Cardiac septum (tissue), 1 donor: ENCODE measurements around the gene MAGEB4. TPM values are rescaled to one million over a fixed set of nuclear protein-coding genes. Genes with fewer than 3 reads are reported as not detected.

Experiments used
- DNase-seq: peaks from one replicate; pipeline ENCODE4 v3.0.0-alpha.2; 2020; ENCODE audit warnings: low spot score
- intact Hi-C: fragments of 100-400 bp; cut with DNase I; formaldehyde crosslinking; loops from one replicate; pipeline ENCODE4 v1.14.0; 2022
- total RNA-seq: library from RNA; stranded (reverse); fragmentation: NEBNext Ultra II Directional; extraction: Animal tissue kit (Norgen Biotek cat#: 25700); gene quantifications from one replicate; pipeline ENCODE4 v1.2.1, GENCODE V29; 2021
- donor health status: DM: no; HTN: no; CAD: no.

Gene MAGEB4
- total RNA-seq, 1 donor from 2014 or later, result not detected

- no peak for DNase-seq
- intact Hi-C loops, result no loop called here
Observed at GRCh38 chrX:30280428-30280827, 38.6 kb downstream of the MAGEB4 start.

- intact Hi-C loops, result no loop called here
- no peak for DNase-seq
Observed at GRCh38 chrX:30282527-30282926, 40.7 kb downstream of the MAGEB4 start.

GRCh38 chrX:30283456-30284200 lies 41.8 kb downstream of the MAGEB4 start:
- no peak for DNase-seq
- intact Hi-C loops, result no loop called here

Other genes starting within 250 kb of the MAGEB4 start
- not detected for gene MAGEB2, start 26.4 kb upstream of the MAGEB4 start, total RNA-seq
- gene MAGEB3, start 11.3 kb upstream of the MAGEB4 start, total RNA-seq, result not detected
- gene MAGEB1, start 5.1 kb downstream of the MAGEB4 start, total RNA-seq, result not detected
- gene NR0B1, start 67.4 kb downstream of the MAGEB4 start, total RNA-seq, result not detected